DND-41 (cell line): Measurements from ENCODE around the gene VAX1.

Experiments
- ATAC-seq: fragments of 200-7000 bp; cut with Tn5 transposase; 3 replicates; pipeline ENCODE4 v1.9.1; 2021; ENCODE audit warnings: low read depth; ENCODE audit not compliant: insufficient read depth
- DNase-seq: peaks from one replicate; pipeline ENCODE4 v3.0.0-alpha.2; 2020
- H2AFZ ChIP-seq: 2 replicates; pipeline ENCODE4 v1.6.0; 2012; ENCODE audit warnings: low read depth, low read length
- H3K27ac ChIP-seq: 2 replicates; pipeline ENCODE4 v1.5.1; 2012; ENCODE audit warnings: low read length, inconsistent platforms
- H3K27me3 ChIP-seq: fragments of 200-600 bp; sonication (generic); 2 replicates; pipeline ENCODE4 v1.6.0; 2012; ENCODE audit warnings: low read length, mild to moderate bottlenecking, inconsistent platforms; ENCODE audit not compliant: insufficient read depth, poor library complexity
- H3K36me3 ChIP-seq: 2 replicates; pipeline ENCODE4 v1.5.1; 2012; ENCODE audit warnings: low read length, inconsistent platforms; ENCODE audit not compliant: insufficient read depth
- H3K4me1 ChIP-seq: 2 replicates; pipeline ENCODE4 v1.5.1; 2012; ENCODE audit warnings: mild to moderate bottlenecking, low read length; ENCODE audit not compliant: insufficient read depth
- H3K4me2 ChIP-seq: 2 replicates; pipeline ENCODE4 v1.6.0; 2012; ENCODE audit warnings: mild to moderate bottlenecking, moderate library complexity, low read length, inconsistent platforms; ENCODE audit not compliant: insufficient read depth
- H3K4me3 ChIP-seq, 2 experiments: fragments of 200-600 bp in 1 of 2; shearing (Covaris generic) in 1 of 2; 2 replicates each; pipeline ENCODE4 v1.5.1; 2012 to 2016; ENCODE audit warnings: inconsistent platforms in 2 of 2, low read length in 2 of 2, mild to moderate bottlenecking in 2 of 2, low read depth in 1 of 2, moderate library complexity in 1 of 2
- H3K79me2 ChIP-seq: 2 replicates; pipeline ENCODE4 v1.6.0; 2012; ENCODE audit warnings: low read length, inconsistent platforms; ENCODE audit not compliant: insufficient read depth
- H3K9ac ChIP-seq: 2 replicates; pipeline ENCODE4 v1.6.0; 2012; ENCODE audit warnings: low read depth, mild to moderate bottlenecking, inconsistent platforms, low read length, moderate library complexity
- H3K9me3 ChIP-seq: 2 replicates; pipeline ENCODE4 v1.5.1; 2012; ENCODE audit warnings: low read length, moderate library complexity, mild to moderate bottlenecking, inconsistent platforms; ENCODE audit not compliant: insufficient read depth, severe bottlenecking
- H4K20me1 ChIP-seq: 2 replicates; pipeline ENCODE4 v1.6.0; 2012; ENCODE audit warnings: low read length; ENCODE audit not compliant: insufficient read depth
- EZH2 ChIP-seq: IDR thresholded peaks from 3 replicates; pipeline ENCODE4 v1.6.1; 2012; ENCODE audit warnings: borderline replicate concordance, low read depth, mild to moderate bottlenecking, moderate library complexity, low read length, inconsistent platforms; ENCODE audit not compliant: severe bottlenecking
- TF ChIP-seq, protein P1 (sequence below): IDR thresholded peaks from 2 replicates; pipeline ENCODE4 v1.5.1; 2012; ENCODE audit warnings: borderline replicate concordance, low read length, moderate library complexity, mild to moderate bottlenecking; ENCODE audit not compliant: poor library complexity, severe bottlenecking; ENCODE audit errors: extremely low read depth

VAX1 gene

GRCh38 chr10:117132751-117133231 is 5.3 kb downstream of the VAX1 start:
- H4K20me1 ChIP-seq: no peaks in the 10 kb centered on the region
- no peak for ATAC-seq
- H3K27ac ChIP-seq: no peak overlapping the region
- DNase-seq: no peak
- H3K36me3 ChIP-seq: no peaks in the 10 kb centered on the region
- H3K9me3 ChIP-seq: no peaks in the 10 kb centered on the region
- H3K27me3 ChIP-seq: no peaks in the 10 kb centered on the region
- H2AFZ ChIP-seq: no peak overlapping the region
- H3K4me2 ChIP-seq: no peak overlapping the region
- TF ChIP-seq EZH2: no peak
- TF ChIP-seq, protein P1, sequence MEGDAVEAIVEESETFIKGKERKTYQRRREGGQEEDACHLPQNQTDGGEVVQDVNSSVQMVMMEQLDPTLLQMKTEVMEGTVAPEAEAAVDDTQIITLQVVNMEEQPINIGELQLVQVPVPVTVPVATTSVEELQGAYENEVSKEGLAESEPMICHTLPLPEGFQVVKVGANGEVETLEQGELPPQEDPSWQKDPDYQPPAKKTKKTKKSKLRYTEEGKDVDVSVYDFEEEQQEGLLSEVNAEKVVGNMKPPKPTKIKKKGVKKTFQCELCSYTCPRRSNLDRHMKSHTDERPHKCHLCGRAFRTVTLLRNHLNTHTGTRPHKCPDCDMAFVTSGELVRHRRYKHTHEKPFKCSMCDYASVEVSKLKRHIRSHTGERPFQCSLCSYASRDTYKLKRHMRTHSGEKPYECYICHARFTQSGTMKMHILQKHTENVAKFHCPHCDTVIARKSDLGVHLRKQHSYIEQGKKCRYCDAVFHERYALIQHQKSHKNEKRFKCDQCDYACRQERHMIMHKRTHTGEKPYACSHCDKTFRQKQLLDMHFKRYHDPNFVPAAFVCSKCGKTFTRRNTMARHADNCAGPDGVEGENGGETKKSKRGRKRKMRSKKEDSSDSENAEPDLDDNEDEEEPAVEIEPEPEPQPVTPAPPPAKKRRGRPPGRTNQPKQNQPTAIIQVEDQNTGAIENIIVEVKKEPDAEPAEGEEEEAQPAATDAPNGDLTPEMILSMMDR: no peak
- H3K4me3 ChIP-seq: no peak overlapping the region
- H3K79me2 ChIP-seq: no peaks in the 10 kb centered on the region
- no peaks in the 10 kb centered on the region for H3K4me1 ChIP-seq
- no peak overlapping the region for H3K9ac ChIP-seq

DNA sequence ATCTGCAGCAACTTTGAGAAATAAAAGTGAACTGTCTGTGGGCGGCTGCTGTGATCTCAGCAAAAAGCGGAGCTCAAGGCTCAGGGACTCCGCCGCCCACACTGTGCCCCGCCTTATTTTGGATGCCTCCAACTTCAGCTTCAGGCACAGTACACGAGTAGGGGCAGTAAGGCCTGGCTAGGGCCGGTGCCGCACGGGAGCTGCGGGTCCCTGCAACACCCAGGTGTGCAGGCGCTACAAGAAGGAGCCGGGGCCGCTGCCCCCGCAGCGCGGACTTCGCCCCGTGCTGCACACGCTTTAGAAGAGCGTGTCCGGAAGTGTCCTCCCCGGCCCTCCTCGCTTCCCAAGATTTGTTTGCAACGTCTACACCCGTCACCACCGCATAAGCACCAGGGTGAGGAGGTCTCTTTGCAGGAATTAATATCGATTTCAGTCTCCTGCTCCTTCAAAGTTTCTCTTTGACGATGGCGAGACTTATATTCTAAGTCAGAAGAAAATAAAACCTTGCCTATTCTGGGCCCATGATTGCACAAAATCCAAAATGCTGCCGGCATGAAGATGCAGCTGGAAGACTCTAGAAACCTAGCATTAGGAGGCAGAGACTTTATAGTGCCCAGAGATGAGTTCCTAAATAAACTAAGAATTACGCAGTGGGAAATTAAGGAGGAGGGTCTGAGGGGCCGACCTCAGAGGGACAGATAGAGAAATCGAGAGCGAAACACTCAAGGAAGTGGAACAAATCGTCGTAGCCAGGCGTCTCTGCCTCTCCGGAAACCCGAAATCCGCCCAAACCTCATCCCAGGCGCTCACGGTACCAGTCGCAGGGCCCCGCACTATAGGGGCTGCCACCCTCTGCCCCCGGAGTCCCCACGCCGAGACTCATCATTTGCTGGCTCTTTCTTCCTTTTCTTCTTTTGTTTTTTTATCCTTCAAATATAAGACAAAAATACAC is 6.4 kb downstream of the VAX1 start:
- Histone ChIP-seq H2AFZ (no peak overlapping the region), H3K4me1 (no peaks in the 10 kb centered on the region), H3K27me3 (no peaks in the 10 kb centered on the region), H3K4me2 (no peak overlapping the region), H3K36me3 (no peaks in the 10 kb centered on the region), H3K9me3 (no peaks in the 10 kb centered on the region), H3K27ac (no peak overlapping the region), H3K9ac (no peak overlapping the region), H4K20me1 (no peaks in the 10 kb centered on the region), H3K4me3 (no peak overlapping the region), H3K79me2 (no peaks in the 10 kb centered on the region)
- no peak for ATAC-seq
- TF ChIP-seq EZH2: no peak
- TF ChIP-seq, protein P1: no peak
- no peak for DNase-seq

- no peak overlapping the region for H3K27ac ChIP-seq
- ATAC-seq (no peak), DNase-seq (no peak)
- no peaks in the 10 kb centered on the region for H3K79me2 ChIP-seq
- H3K4me1 ChIP-seq: no peaks in the 10 kb centered on the region
- no peaks in the 10 kb centered on the region for H4K20me1 ChIP-seq
- no peaks in the 10 kb centered on the region for H3K27me3 ChIP-seq
- TF ChIP-seq EZH2: no peak
- TF ChIP-seq, protein P1: no peak
- no peak overlapping the region for H2AFZ ChIP-seq
- H3K36me3 ChIP-seq: no peaks in the 10 kb centered on the region
- no peak overlapping the region for H3K9ac ChIP-seq
- no peak overlapping the region for H3K4me2 ChIP-seq
- H3K9me3 ChIP-seq: no peaks in the 10 kb centered on the region
- no peak overlapping the region for H3K4me3 ChIP-seq
Measured at GRCh38 chr10:117130862-117131375, 7.2 kb downstream of the VAX1 start.
